Glutamatergic neuron (in vitro differentiated cells): ENCODE results near the gene CAMSAP2. TPM values are rescaled to one million over a fixed set of nuclear protein-coding genes. Genes with fewer than 3 reads are reported as not detected.

Experiments used
- DNase-seq: peaks from one replicate; pipeline ENCODE4 v3.0.0; 2022
- H3K27ac Mint-ChIP-seq: one replicate; pipeline ENCODE4 v1.8.0; 2020; ENCODE audit warnings: mild to moderate bottlenecking, mixed read lengths, inconsistent platforms; ENCODE audit not compliant: unreplicated experiment
- H3K27me3 Mint-ChIP-seq: one replicate; pipeline ENCODE4 v1.8.0; 2020; ENCODE audit warnings: mild to moderate bottlenecking, moderate library complexity, mixed read lengths, inconsistent platforms; ENCODE audit not compliant: unreplicated experiment
- H3K36me3 Mint-ChIP-seq: one replicate; pipeline ENCODE4 v1.8.0; 2020; ENCODE audit warnings: mild to moderate bottlenecking, mixed read lengths, inconsistent platforms; ENCODE audit not compliant: unreplicated experiment
- H3K4me1 Mint-ChIP-seq: one replicate; pipeline ENCODE4 v1.8.0; 2020; ENCODE audit warnings: mild to moderate bottlenecking, low read depth, mixed read lengths, inconsistent platforms; ENCODE audit not compliant: unreplicated experiment
- H3K4me3 Mint-ChIP-seq: one replicate; pipeline ENCODE4 v1.8.0; 2020; ENCODE audit warnings: mild to moderate bottlenecking, mixed read lengths, inconsistent platforms; ENCODE audit not compliant: unreplicated experiment
- H3K9me3 Mint-ChIP-seq: one replicate; pipeline ENCODE4 v1.8.0; 2020; ENCODE audit warnings: mild to moderate bottlenecking, moderate library complexity, mixed read lengths, inconsistent platforms; ENCODE audit not compliant: unreplicated experiment
- CTCF ChIP-seq: fragments of 200-600 bp; sonication (generic); IDR thresholded peaks from one replicate; pipeline ENCODE4 v1.5.0; 2021; ENCODE audit not compliant: partially characterized antibody, unreplicated experiment
- total RNA-seq: library from RNA; stranded (reverse); fragmentation: NEBNext Ultra II Directional; extraction: Animal tissue kit (Norgen Biotek cat#: 25700); gene quantifications from one replicate; pipeline ENCODE4 v1.2.1, GENCODE V29; 2021; ENCODE audit not compliant: unreplicated experiment

The CAMSAP2 gene
- total RNA-seq, 1 donor from 2014 or later, result 51.1 TPM

GRCh38 chr1:200774311-200774710 is 35.6 kb downstream of the CAMSAP2 start:
- no peak overlapping the region for H3K27ac Mint-ChIP-seq

GRCh38 chr1:200774735-200775444 is 36.2 kb downstream of the CAMSAP2 start:
- H3K4me3 Mint-ChIP-seq, result no peak overlapping the region

More at GRCh38 chr1:200774311-200774710, 35.6 kb downstream of the CAMSAP2 start:
- peaks cover 5% of the 10 kb centered on the region for H3K27me3 Mint-ChIP-seq
- H3K9me3 Mint-ChIP-seq, result peaks cover 2% of the 10 kb centered on the region
- peaks cover 8% of the 10 kb centered on the region for H3K4me1 Mint-ChIP-seq
- no peak overlapping the region for H3K4me3 Mint-ChIP-seq
- no peaks in the 10 kb centered on the region for H3K36me3 Mint-ChIP-seq
- TF ChIP-seq CTCF, result no peak
- no peak for DNase-seq

GRCh38 chr1:200775850-200776249 is 37.2 kb downstream of the CAMSAP2 start:
- Mint-ChIP-seq H3K9me3 (peaks cover 2% of the 10 kb centered on the region), H3K4me3 (no peak overlapping the region), H3K36me3 (no peaks in the 10 kb centered on the region), H3K27me3 (peaks cover 5% of the 10 kb centered on the region), H3K4me1 (peaks cover 8% of the 10 kb centered on the region), H3K27ac (no peak overlapping the region)
- TF ChIP-seq CTCF, result no peak
- no peak for DNase-seq

More at GRCh38 chr1:200774735-200775444, 36.2 kb downstream of the CAMSAP2 start:
- H3K27me3 Mint-ChIP-seq, result peaks cover 5% of the 10 kb centered on the region
- no peaks in the 10 kb centered on the region for H3K36me3 Mint-ChIP-seq
- TF ChIP-seq CTCF, result no peak
- peaks cover 8% of the 10 kb centered on the region for H3K4me1 Mint-ChIP-seq
- no peak for DNase-seq
- no peak overlapping the region for H3K27ac Mint-ChIP-seq
- peaks cover 2% of the 10 kb centered on the region for H3K9me3 Mint-ChIP-seq

GRCh38 chr1:200776949-200777348 is 38.3 kb downstream of the CAMSAP2 start:
- Mint-ChIP-seq H3K4me3 (no peak overlapping the region), H3K4me1 (peaks cover 4% of the 10 kb centered on the region), H3K27me3 (peaks cover 3% of the 10 kb centered on the region)

More at GRCh38 chr1:200776949-200777348, 38.3 kb downstream of the CAMSAP2 start:
- no peaks in the 10 kb centered on the region for H3K36me3 Mint-ChIP-seq
- no peak for TF ChIP-seq CTCF
- no peak for DNase-seq
- H3K27ac Mint-ChIP-seq, result peak overlapping the region; percentile 76
- H3K9me3 Mint-ChIP-seq, result peaks cover 2% of the 10 kb centered on the region
